EL (cell line): ENCODE measurements around the gene RNF212B.

Source experiments
- DNase-seq: peaks from one replicate; pipeline ENCODE4 v3.0.0-alpha.2; 2016

Gene RNF212B

DNA sequence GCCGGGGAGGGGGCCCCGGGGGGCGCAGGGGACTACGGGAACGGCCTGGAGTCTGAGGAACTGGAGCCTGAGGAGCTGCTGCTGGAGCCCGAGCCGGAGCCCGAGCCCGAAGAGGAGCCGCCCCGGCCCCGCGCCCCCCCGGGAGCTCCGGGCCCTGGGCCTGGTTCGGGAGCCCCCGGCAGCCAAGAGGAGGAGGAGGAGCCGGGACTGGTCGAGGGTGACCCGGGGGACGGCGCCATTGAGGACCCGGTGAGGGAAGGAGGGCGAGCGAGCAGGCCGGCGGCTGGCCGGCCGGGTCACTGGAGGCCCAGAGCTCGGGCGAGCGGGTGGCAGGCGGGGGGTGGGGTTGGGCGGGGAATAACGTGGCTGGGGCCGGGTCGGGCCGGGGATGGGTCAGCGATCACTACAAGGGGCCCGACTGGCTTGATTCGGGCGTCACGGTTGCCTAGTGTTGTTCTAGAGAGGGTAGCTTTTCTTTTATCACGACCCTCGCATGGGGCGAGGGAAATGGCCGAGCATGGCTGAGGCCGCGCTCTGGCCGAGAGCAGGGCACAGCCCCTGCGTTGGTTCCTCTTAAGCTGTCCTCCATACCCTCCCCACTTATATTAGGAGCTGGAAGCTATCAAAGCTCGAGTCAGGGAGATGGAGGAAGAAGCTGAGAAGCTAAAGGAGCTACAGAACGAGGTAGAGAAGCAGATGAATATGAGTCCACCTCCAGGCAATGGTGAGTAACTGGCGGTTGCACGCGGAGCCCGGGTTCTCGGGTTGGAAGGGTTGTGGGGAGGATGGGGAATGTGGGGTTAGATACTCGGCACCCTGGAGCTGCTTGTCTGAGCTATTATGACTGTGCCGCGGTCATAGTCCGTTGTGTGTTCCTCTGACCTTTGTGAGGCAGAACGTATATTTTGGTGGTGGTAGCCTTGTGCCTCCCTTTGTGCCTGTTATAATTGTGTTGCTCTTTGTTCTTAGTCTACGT is 84.1 kb downstream of the RNF212B start:
- DNase-seq = peak; percentile 70
